Measurements from ENCODE around the gene VAMP2.

VAMP2 gene

DNA sequence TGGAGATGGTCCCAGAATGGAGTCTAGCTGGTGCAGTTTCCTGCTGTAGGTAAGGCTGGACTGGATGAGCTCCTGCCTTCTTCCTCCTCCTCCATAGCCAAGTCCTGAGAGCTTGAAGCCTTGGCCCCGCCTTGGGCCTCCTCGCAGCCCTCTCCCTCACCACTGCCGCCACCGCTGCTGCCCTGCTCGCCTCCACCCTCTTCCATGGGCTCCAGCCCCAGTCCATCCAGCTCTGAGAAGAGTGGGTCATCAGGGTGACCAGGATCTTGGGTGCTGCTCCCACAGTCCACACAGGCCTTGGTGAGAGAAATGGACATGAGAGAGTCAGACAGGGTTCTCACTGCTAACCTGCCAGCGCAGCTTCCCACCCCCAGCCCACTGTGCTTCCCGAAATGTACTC is 21.7 kb downstream of the VAMP2 start:
- ATAC-seq (ENCODE audit: low read depth) (no peak), DNase-seq (ENCODE audit: low spot score) (no peak)
- Histone ChIP-seq H3K4me1 (ENCODE audit: insufficient read depth, poor library complexity, severe bottlenecking) (peaks cover 2% of the 10 kb centered on the region), H3K27ac (ENCODE audit: poor library complexity, severe bottlenecking) (peak overlapping the region; percentile 66), H3K9me3 (ENCODE audit: severe bottlenecking) (no peaks in the 10 kb centered on the region), H3K36me3 (ENCODE audit: low read depth) (peaks cover 64% of the 10 kb centered on the region), H3K27me3 (ENCODE audit: insufficient read depth, poor library complexity, severe bottlenecking) (no peaks in the 10 kb centered on the region), H3K4me3 (ENCODE audit: severe bottlenecking) (no peak overlapping the region)
- TF ChIP-seq, protein P1, sequence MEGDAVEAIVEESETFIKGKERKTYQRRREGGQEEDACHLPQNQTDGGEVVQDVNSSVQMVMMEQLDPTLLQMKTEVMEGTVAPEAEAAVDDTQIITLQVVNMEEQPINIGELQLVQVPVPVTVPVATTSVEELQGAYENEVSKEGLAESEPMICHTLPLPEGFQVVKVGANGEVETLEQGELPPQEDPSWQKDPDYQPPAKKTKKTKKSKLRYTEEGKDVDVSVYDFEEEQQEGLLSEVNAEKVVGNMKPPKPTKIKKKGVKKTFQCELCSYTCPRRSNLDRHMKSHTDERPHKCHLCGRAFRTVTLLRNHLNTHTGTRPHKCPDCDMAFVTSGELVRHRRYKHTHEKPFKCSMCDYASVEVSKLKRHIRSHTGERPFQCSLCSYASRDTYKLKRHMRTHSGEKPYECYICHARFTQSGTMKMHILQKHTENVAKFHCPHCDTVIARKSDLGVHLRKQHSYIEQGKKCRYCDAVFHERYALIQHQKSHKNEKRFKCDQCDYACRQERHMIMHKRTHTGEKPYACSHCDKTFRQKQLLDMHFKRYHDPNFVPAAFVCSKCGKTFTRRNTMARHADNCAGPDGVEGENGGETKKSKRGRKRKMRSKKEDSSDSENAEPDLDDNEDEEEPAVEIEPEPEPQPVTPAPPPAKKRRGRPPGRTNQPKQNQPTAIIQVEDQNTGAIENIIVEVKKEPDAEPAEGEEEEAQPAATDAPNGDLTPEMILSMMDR (IDR thresholded peaks at IDR 0.05; ENCODE audit: poor library complexity, severe bottlenecking): no peak

DNA sequence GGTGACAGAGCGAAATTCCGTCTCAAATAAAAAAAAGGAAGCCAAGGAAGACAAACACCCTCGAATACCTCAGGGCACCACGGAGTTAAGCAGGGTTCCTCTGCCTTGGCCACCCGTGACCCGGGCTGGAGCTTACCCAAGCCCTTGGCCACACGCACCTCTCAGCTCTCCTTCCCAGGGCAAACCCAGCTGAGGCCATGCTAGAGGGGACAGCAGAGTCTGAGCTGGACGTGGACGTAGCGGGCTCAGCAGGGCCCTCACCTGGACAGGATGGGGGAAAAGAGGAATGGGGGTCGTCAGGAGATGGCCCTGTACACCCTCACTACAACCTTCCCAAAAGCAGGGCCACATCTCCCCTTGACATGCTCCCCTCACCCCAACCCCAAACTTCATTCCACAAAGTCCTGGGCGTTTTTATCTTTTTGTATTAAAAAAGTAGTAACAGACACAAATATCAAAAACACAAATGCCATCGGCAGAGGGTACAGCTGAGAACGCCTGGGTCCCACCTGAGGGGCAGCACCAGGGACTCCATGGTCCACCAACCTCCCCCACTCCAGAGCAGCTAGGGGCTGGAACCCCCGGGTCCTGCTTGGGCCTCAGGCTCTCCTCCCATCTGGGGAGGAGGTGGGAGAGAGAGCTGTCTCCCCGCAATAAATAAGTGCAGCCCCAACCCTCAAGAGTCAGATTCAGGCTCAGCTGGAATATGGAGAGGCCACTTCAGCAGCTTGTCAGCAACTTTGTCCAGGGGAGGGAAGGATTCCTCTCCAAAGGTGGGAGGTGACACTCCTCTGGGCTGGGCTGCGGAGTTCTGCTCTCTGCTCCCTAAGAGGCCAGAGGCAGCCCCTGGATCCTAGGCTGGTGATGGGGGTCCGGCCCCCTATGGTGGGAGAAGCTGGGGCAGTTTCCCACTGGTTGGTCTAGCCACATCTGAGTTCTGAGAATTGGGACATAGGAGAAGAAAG is 22.4 kb downstream of the VAMP2 start:
- Histone ChIP-seq H3K27ac (ENCODE audit: poor library complexity, severe bottlenecking) (peak overlapping the region; percentile 66), H3K27me3 (ENCODE audit: insufficient read depth, poor library complexity, severe bottlenecking) (no peaks in the 10 kb centered on the region), H3K4me1 (ENCODE audit: insufficient read depth, poor library complexity, severe bottlenecking) (peaks cover 2% of the 10 kb centered on the region), H3K4me3 (ENCODE audit: severe bottlenecking) (no peak overlapping the region), H3K9me3 (ENCODE audit: severe bottlenecking) (no peaks in the 10 kb centered on the region), H3K36me3 (ENCODE audit: low read depth) (peaks cover 57% of the 10 kb centered on the region)
- DNase-seq (ENCODE audit: low spot score) (no peak), ATAC-seq (ENCODE audit: low read depth) (no peak)
- TF ChIP-seq, protein P1 (IDR thresholded peaks at IDR 0.05; ENCODE audit: poor library complexity, severe bottlenecking): no peak

GRCh38 chr17:8138672-8139371 is 23.9 kb downstream of the VAMP2 start:
- Histone ChIP-seq H3K36me3 (ENCODE audit: low read depth) (peaks cover 42% of the 10 kb centered on the region), H3K4me1 (ENCODE audit: insufficient read depth, poor library complexity, severe bottlenecking) (peaks cover 2% of the 10 kb centered on the region), H3K9me3 (ENCODE audit: severe bottlenecking) (no peaks in the 10 kb centered on the region), H3K27ac (ENCODE audit: poor library complexity, severe bottlenecking) (peak overlapping the region; percentile 66), H3K4me3 (ENCODE audit: severe bottlenecking) (peak overlapping the region; percentile 30), H3K27me3 (ENCODE audit: insufficient read depth, poor library complexity, severe bottlenecking) (no peaks in the 10 kb centered on the region)
- DNase-seq (ENCODE audit: low spot score) (peak; percentile 91), ATAC-seq (ENCODE audit: low read depth) (peak; percentile 85)
- TF ChIP-seq, protein P1 (IDR thresholded peaks at IDR 0.05; ENCODE audit: poor library complexity, severe bottlenecking): peak; percentile 96

DNA sequence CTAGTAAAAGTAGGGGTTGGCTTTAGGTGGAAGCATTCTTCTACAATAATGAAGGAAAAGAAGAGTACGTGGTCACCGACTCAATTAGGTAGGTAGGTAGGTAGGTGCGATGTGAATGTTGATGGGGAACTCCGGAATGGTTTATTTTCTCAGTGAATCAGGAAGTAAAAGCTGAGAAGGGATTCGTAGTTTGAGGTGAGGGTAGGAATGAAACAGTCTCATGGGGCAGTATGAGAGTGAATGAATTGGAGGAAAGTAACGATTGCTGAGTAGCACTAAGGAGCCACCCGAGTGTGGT is 24.4 kb downstream of the VAMP2 start:
- Histone ChIP-seq H3K27me3 (ENCODE audit: insufficient read depth, poor library complexity, severe bottlenecking) (no peaks in the 10 kb centered on the region), H3K27ac (ENCODE audit: poor library complexity, severe bottlenecking) (peak overlapping the region; percentile 66), H3K9me3 (ENCODE audit: severe bottlenecking) (no peaks in the 10 kb centered on the region), H3K4me1 (ENCODE audit: insufficient read depth, poor library complexity, severe bottlenecking) (peaks cover 2% of the 10 kb centered on the region), H3K4me3 (ENCODE audit: severe bottlenecking) (peak overlapping the region; percentile 30), H3K36me3 (ENCODE audit: low read depth) (peaks cover 37% of the 10 kb centered on the region)
- ATAC-seq (ENCODE audit: low read depth) (no peak), DNase-seq (ENCODE audit: low spot score) (no peak)
- TF ChIP-seq, protein P1 (IDR thresholded peaks at IDR 0.05; ENCODE audit: poor library complexity, severe bottlenecking): no peak
